PFSK-1 (cell line): ENCODE measurements around the gene TEAD2.

Experiments used
- POLR2AphosphoS5 ChIP-seq: IDR thresholded peaks from 2 replicates; pipeline ENCODE4 v1.6.1; 2012; ENCODE audit warnings: low read depth, mild to moderate bottlenecking, control low read depth, low read length, moderate library complexity
- REST ChIP-seq, 2 experiments: IDR thresholded peaks; 2 replicates each; pipeline versions ENCODE4 v1.6.1 to v1.8.0; 2011 to 2012; ENCODE audit warnings: low read depth in 2 of 2, low read length in 2 of 2, control low read depth in 1 of 2, inconsistent platforms in 1 of 2, mild to moderate bottlenecking in 1 of 2, moderate library complexity in 1 of 2; ENCODE audit not compliant: insufficient read depth in 1 of 2
- SIN3A ChIP-seq: IDR thresholded peaks from 2 replicates; pipeline ENCODE4 v1.6.1; 2012; ENCODE audit warnings: mild to moderate bottlenecking, low read length, moderate library complexity, borderline replicate concordance; ENCODE audit not compliant: insufficient read depth
- TAF1 ChIP-seq: IDR thresholded peaks from 2 replicates; pipeline ENCODE4 v1.6.1; 2012; ENCODE audit warnings: low read length, control low read depth, borderline replicate concordance; ENCODE audit not compliant: insufficient read depth

- TF ChIP-seq POLR2AphosphoS5 (no peak), SIN3A (no peak), TAF1 (no peak), REST (IDR thresholded peaks at IDR 0.05; ENCODE audit: insufficient read depth in 1 of 2, low read depth in 2 of 2, low read length in 2 of 2) (no peak)
Measured at GRCh38 chr19:49409441-49410029, 47.3 kb upstream of the TEAD2 start.
